ENCODE results near the gene RNU6-1.

The RNU6-1 gene

DNA sequence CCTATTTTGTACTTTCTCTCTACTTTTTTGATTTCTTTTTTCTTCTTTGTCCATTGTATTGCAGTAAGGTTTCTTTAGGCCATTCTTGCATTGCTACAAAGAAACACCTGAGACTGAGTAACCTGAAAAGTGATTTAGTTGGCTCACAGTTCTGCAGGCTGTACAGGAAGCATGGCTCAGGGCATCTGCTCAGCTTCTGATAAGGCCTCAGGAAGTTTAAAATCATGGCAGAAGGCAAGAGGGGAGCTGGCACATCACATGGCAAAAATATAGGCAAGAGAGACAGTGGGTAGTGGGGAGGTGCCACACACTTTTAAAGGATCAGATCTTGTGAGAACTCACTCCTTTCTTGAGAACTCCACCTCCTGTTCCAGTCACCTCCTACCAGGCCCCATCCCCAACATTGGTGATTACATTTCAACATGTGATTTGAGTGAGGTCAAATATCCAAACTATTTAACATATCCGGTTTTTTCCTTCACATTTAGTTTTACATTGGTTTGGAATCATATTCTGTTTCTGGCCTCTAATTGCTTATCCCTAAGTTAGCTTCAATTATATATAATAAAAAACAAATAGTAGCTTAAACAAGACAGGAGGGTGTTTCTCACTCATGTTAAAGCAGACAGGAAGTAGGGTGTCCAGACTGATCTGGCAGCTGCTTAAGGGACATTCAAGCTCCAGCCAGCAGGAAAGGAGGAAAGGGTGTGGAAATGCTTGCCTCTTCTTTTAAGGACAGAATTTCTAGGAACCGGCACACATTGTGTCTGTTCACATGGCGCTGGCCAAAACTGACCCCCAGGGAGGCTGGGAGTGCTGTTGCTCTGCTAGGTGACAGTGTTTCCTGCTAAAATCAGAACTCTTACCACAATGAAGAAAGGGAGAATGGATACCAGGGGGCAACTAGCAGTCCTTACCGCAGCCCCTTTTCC lies 43.4 kb downstream of the RNU6-1 start:
- no peak for TF ChIP-seq BACH2 (CRISPR knock-in tag; IDR thresholded peaks at IDR 0.05; ENCODE audit: borderline replicate concordance)
- no peak for TF ChIP-seq ZNF565 (CRISPR knock-in tag; conservative IDR thresholded peaks at IDR 0.05; ENCODE audit: low read depth)
- no peak for TF ChIP-seq ZFP30 (CRISPR knock-in tag; IDR thresholded peaks at IDR 0.05)
- TF ChIP-seq TCF4 (CRISPR knock-in tag; IDR thresholded peaks at IDR 0.05; ENCODE audit: borderline replicate concordance), result no peak
- TF ChIP-seq, protein P1, sequence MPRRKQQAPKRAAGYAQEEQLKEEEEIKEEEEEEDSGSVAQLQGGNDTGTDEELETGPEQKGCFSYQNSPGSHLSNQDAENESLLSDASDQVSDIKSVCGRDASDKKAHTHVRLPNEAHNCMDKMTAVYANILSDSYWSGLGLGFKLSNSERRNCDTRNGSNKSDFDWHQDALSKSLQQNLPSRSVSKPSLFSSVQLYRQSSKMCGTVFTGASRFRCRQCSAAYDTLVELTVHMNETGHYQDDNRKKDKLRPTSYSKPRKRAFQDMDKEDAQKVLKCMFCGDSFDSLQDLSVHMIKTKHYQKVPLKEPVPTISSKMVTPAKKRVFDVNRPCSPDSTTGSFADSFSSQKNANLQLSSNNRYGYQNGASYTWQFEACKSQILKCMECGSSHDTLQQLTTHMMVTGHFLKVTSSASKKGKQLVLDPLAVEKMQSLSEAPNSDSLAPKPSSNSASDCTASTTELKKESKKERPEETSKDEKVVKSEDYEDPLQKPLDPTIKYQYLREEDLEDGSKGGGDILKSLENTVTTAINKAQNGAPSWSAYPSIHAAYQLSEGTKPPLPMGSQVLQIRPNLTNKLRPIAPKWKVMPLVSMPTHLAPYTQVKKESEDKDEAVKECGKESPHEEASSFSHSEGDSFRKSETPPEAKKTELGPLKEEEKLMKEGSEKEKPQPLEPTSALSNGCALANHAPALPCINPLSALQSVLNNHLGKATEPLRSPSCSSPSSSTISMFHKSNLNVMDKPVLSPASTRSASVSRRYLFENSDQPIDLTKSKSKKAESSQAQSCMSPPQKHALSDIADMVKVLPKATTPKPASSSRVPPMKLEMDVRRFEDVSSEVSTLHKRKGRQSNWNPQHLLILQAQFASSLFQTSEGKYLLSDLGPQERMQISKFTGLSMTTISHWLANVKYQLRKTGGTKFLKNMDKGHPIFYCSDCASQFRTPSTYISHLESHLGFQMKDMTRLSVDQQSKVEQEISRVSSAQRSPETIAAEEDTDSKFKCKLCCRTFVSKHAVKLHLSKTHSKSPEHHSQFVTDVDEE (CRISPR knock-in tag; IDR thresholded peaks at IDR 0.05), result no peak
- no peak for TF ChIP-seq SNAI2 (CRISPR knock-in tag; IDR thresholded peaks at IDR 0.05)
- no peak for TF ChIP-seq ZFP3 (CRISPR knock-in tag; IDR thresholded peaks at IDR 0.05)
- no peak for TF ChIP-seq GLIS3 (CRISPR knock-in tag; IDR thresholded peaks at IDR 0.05)
- TF ChIP-seq ZNF8 (CRISPR knock-in tag; IDR thresholded peaks at IDR 0.05), result no peak
- TF ChIP-seq CSDC2 (CRISPR knock-in tag; IDR thresholded peaks at IDR 0.05), result no peak
- TF ChIP-seq PPARA (CRISPR knock-in tag; IDR thresholded peaks at IDR 0.05; ENCODE audit: borderline replicate concordance), result no peak
- no peak for TF ChIP-seq TOX (CRISPR knock-in tag; IDR thresholded peaks at IDR 0.05; ENCODE audit: borderline replicate concordance)
- TF ChIP-seq RARB (CRISPR knock-in tag; IDR thresholded peaks at IDR 0.05), result no peak
- no peak for TF ChIP-seq ZNF70 (CRISPR knock-in tag; IDR thresholded peaks at IDR 0.05)
- no peak for TF ChIP-seq ISL1 (CRISPR knock-in tag; IDR thresholded peaks at IDR 0.05)
- no peak for TF ChIP-seq ZC3H10 (CRISPR knock-in tag; IDR thresholded peaks at IDR 0.05)
- TF ChIP-seq, protein P2, sequence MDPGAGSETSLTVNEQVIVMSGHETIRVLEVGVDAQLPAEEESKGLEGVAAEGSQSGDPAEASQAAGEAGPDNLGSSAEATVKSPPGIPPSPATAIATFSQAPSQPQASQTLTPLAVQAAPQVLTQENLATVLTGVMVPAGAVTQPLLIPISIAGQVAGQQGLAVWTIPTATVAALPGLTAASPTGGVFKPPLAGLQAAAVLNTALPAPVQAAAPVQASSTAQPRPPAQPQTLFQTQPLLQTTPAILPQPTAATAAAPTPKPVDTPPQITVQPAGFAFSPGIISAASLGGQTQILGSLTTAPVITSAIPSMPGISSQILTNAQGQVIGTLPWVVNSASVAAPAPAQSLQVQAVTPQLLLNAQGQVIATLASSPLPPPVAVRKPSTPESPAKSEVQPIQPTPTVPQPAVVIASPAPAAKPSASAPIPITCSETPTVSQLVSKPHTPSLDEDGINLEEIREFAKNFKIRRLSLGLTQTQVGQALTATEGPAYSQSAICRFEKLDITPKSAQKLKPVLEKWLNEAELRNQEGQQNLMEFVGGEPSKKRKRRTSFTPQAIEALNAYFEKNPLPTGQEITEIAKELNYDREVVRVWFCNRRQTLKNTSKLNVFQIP (CRISPR knock-in tag; IDR thresholded peaks at IDR 0.05; ENCODE audit: borderline replicate concordance, low read depth), result no peak
- TF ChIP-seq, protein P3, sequence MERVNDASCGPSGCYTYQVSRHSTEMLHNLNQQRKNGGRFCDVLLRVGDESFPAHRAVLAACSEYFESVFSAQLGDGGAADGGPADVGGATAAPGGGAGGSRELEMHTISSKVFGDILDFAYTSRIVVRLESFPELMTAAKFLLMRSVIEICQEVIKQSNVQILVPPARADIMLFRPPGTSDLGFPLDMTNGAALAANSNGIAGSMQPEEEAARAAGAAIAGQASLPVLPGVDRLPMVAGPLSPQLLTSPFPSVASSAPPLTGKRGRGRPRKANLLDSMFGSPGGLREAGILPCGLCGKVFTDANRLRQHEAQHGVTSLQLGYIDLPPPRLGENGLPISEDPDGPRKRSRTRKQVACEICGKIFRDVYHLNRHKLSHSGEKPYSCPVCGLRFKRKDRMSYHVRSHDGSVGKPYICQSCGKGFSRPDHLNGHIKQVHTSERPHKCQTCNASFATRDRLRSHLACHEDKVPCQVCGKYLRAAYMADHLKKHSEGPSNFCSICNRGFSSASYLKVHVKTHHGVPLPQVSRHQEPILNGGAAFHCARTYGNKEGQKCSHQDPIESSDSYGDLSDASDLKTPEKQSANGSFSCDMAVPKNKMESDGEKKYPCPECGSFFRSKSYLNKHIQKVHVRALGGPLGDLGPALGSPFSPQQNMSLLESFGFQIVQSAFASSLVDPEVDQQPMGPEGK (CRISPR knock-in tag; IDR thresholded peaks at IDR 0.05; ENCODE audit: borderline replicate concordance), result no peak
- TF ChIP-seq, protein P4, sequence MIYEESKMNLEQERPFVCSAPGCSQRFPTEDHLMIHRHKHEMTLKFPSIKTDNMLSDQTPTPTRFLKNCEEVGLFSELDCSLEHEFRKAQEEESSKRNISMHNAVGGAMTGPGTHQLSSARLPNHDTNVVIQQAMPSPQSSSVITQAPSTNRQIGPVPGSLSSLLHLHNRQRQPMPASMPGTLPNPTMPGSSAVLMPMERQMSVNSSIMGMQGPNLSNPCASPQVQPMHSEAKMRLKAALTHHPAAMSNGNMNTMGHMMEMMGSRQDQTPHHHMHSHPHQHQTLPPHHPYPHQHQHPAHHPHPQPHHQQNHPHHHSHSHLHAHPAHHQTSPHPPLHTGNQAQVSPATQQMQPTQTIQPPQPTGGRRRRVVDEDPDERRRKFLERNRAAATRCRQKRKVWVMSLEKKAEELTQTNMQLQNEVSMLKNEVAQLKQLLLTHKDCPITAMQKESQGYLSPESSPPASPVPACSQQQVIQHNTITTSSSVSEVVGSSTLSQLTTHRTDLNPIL (CRISPR knock-in tag; IDR thresholded peaks at IDR 0.05; ENCODE audit: low read depth), result no peak
- ATAC-seq, result no peak

DNA sequence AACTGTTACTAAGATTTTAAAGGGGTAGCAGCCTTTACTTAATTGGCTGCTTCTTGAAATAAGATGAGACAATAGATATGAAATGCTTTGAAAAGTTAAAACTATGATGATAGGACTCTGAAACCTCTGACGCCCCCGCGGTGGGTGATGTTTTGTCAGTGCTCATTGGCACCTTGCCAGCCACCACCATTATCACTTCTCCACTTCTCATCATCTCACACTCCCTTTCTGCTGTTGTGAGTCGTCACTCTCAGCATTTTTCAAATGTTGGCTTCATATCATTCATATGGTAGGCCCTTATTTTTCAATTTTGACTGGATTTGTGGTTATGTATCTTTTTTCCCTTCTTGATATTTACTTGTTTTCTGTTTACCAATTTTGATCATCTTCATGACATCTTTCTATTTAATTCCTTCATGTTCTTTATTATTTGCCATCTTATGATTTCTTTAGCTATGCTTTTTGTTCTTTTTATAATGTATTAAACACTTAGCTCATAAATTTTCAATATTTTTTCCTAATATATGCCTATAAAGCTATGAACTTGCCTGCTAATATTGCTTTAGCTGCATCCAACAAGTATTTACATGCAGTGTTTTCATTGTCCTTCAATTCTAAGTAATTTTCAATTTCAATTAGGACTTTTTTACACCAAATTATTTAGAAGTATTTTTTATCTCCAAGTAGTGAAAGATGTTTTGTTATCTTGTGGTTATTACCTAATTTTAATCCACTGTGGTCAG lies 44.8 kb downstream of the RNU6-1 start:
- TF ChIP-seq PPARA (CRISPR knock-in tag; IDR thresholded peaks at IDR 0.05; ENCODE audit: borderline replicate concordance) (no peak), ZC3H10 (CRISPR knock-in tag; IDR thresholded peaks at IDR 0.05) (no peak), ISL1 (CRISPR knock-in tag; IDR thresholded peaks at IDR 0.05) (no peak), ESRRG (CRISPR knock-in tag; IDR thresholded peaks at IDR 0.05) (no peak), TOX (CRISPR knock-in tag; IDR thresholded peaks at IDR 0.05; ENCODE audit: borderline replicate concordance) (no peak), SNAI2 (CRISPR knock-in tag; IDR thresholded peaks at IDR 0.05) (no peak), ZNF565 (CRISPR knock-in tag; conservative IDR thresholded peaks at IDR 0.05; ENCODE audit: low read depth) (no peak)
- TF ChIP-seq, protein P5, sequence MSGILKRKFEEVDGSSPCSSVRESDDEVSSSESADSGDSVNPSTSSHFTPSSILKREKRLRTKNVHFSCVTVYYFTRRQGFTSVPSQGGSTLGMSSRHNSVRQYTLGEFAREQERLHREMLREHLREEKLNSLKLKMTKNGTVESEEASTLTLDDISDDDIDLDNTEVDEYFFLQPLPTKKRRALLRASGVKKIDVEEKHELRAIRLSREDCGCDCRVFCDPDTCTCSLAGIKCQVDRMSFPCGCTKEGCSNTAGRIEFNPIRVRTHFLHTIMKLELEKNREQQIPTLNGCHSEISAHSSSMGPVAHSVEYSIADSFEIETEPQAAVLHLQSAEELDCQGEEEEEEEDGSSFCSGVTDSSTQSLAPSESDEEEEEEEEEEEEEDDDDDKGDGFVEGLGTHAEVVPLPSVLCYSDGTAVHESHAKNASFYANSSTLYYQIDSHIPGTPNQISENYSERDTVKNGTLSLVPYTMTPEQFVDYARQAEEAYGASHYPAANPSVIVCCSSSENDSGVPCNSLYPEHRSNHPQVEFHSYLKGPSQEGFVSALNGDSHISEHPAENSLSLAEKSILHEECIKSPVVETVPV (CRISPR knock-in tag; IDR thresholded peaks at IDR 0.05), result no peak
- TF ChIP-seq, protein P2 (CRISPR knock-in tag; IDR thresholded peaks at IDR 0.05; ENCODE audit: borderline replicate concordance, low read depth), result no peak
- no peak for ATAC-seq
